ENCODE results near the gene TOLLIP. TPM values are rescaled to one million over a fixed set of nuclear protein-coding genes. Genes with fewer than 3 reads are reported as not detected.

The TOLLIP gene
- total and polyA plus RNA-seq, 9 of the 15 experiments (the other 6 are each of a cell fraction or from before 2014, with no cell fraction given) = 0.23 to 22.8 (median 7.1) TPM

GRCh38 chr11:1309498-1310317 lies at the start of gene TOLLIP (continued):
- TF ChIP-seq TFE3 (CRISPR knock-in tag; IDR thresholded peaks at IDR 0.05) (no peak; the same call in 1 of the 2 replicates), SMC3 (conservative IDR thresholded peaks at IDR 0.05; ENCODE audit: insufficient read depth, low read depth, low read length) (no peak), STAT5A (IDR thresholded peaks at IDR 0.05; ENCODE audit: borderline replicate concordance, low read length) (no peak), PCBP1 (IDR thresholded peaks at IDR 0.05; ENCODE audit: low read depth, low read length, poor library complexity, severe bottlenecking) (no peak), MITF (IDR thresholded peaks at IDR 0.05) (peak; percentile 85), ATF2 (CRISPR knock-in tag; IDR thresholded peaks at IDR 0.05) (no peak), ZFP30 (CRISPR knock-in tag; IDR thresholded peaks at IDR 0.05; ENCODE audit: borderline replicate concordance) (no peak), ZNF134 (CRISPR knock-in tag; conservative IDR thresholded peaks at IDR 0.05) (peak; percentile 60; the same call in 1 of the 2 replicates), STAT6 (CRISPR knock-in tag; IDR thresholded peaks at IDR 0.05) (no peak), POLR3A (IDR thresholded peaks at IDR 0.05; ENCODE audit: borderline replicate concordance, extremely low read depth, insufficient read depth, insufficient read length) (no peak), SMAD3 (CRISPR knock-in tag; conservative IDR thresholded peaks at IDR 0.05) (peak; percentile 69; the same call in 1 of the 2 replicates), ZNF518B (CRISPR knock-in tag; IDR thresholded peaks at IDR 0.05) (no peak), SOX6 (IDR thresholded peaks at IDR 0.05) (0 out of 2 replicates have a peak, but pooled peaks have one; percentile 27), ZSCAN32 (CRISPR knock-in tag; IDR thresholded peaks at IDR 0.05) (no peak), GTF2F1 (IDR thresholded peaks at IDR 0.05; ENCODE audit: low read depth, low read length) (no peak; the same call in 1 of the 2 replicates), STAG1 (CRISPR knock-in tag; IDR thresholded peaks at IDR 0.05; ENCODE audit: borderline replicate concordance) (no peak)

Data from K562 (cell line).